ENCODE measurements around the gene CTDSPL. TPM values are rescaled to one million over a fixed set of nuclear protein-coding genes. Genes with fewer than 3 reads are reported as not detected.

The CTDSPL gene
- polyA plus RNA-seq, 1 of the 3 experiments (the other 2 are of a cell fraction) = 22.1 TPM

DNA sequence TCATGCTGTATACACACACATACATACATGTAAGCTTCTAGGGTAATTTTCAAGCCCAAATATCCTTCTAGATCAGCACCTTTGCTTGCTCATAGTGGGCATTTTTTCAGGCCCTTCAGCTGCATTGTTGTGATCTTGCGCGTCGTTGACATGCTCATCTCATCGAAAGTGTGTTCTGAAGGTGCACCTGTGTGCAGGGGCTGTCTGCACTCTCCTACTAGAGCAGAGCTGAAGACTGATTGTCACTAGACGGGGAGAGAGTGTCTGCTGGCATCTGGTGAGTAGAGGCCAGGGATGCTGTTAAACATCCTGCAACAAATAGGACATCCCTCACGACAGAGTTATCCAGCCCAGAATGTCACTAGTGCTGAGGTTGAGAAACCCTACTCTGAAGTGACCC, 93.2 kb downstream of the CTDSPL start:
- Histone ChIP-seq H3K4me3 (ENCODE audit: low read depth in 2 of 2, low read length in 1 of 2) (no peak overlapping the region), H3K9me3 (no peaks in the 10 kb centered on the region), H3K9me2 (no peaks in the 10 kb centered on the region), H4K20me1 (ENCODE audit: insufficient read depth) (no peaks in the 10 kb centered on the region), H3K9ac (no peak overlapping the region), H3K4me2 (no peak overlapping the region), H3K36me3 (replicated peaks in 1 of 2; ENCODE audit: control insufficient read depth in 1 of 2, insufficient read depth in 2 of 2, low read length in 1 of 2) (peaks cover 17 to 34% of the 10 kb centered on the region in 2 experiments), H2AFZ (ENCODE audit: low read depth) (no peak overlapping the region), H3K4me1 (ENCODE audit: control insufficient read depth in 1 of 2, insufficient read depth in 2 of 2, low read depth in 1 of 2, low read length in 1 of 2) (peaks cover 0 to 7% of the 10 kb centered on the region in 2 experiments; a peak in 2 of 4 replicates), H3F3A (replicated peaks; ENCODE audit: insufficient read depth) (no peaks in the 10 kb centered on the region), H3K79me2 (ENCODE audit: insufficient read depth) (0 out of 2 replicates have a peak, but pooled peaks cover 5% of the 10 kb centered on the region), H3K27ac (ENCODE audit: low read depth in 2 of 2, low read length in 1 of 2) (no peak overlapping the region), H3K27me3 (ENCODE audit: insufficient read depth) (no peaks in the 10 kb centered on the region)
- TF ChIP-seq USF1 (IDR thresholded peaks at IDR 0.05; ENCODE audit: borderline replicate concordance, low read depth) = no peak
- WGBS (ENCODE audit: low lambda C conversion rate) = 100% methylated on average over 5 of the region's 6 CpGs
- POLR2A ChIA-PET = no interaction called here
- no peak for DNase-seq
- CTCF ChIA-PET = interaction anchor here (0.8 to 3.2 kb wide), 3 partner anchors 13 to 99 kb away, joined by 3 to 13 read pairs (median 9); no protein-coding TSS in a partner anchor

- Histone ChIP-seq H3K9ac (no peak overlapping the region), H3K4me2 (no peak overlapping the region), H3K79me2 (ENCODE audit: insufficient read depth) (0 out of 2 replicates have a peak, but pooled peaks cover 5% of the 10 kb centered on the region), H3K4me3 (ENCODE audit: low read depth in 2 of 2, low read length in 1 of 2) (no peak overlapping the region), H3K36me3 (replicated peaks in 1 of 2; ENCODE audit: control insufficient read depth in 1 of 2, insufficient read depth in 2 of 2, low read length in 1 of 2) (peaks cover 11 to 24% of the 10 kb centered on the region in 2 experiments), H3K27me3 (ENCODE audit: insufficient read depth) (no peaks in the 10 kb centered on the region), H3K4me1 (ENCODE audit: control insufficient read depth in 1 of 2, insufficient read depth in 2 of 2, low read depth in 1 of 2, low read length in 1 of 2) (peaks cover 0 to 5% of the 10 kb centered on the region in 2 experiments; a peak in 2 of 4 replicates), H3K9me2 (no peaks in the 10 kb centered on the region), H4K20me1 (ENCODE audit: insufficient read depth) (no peaks in the 10 kb centered on the region), H3K9me3 (no peaks in the 10 kb centered on the region), H3K27ac (ENCODE audit: low read depth in 2 of 2, low read length in 1 of 2) (no peak overlapping the region), H3F3A (replicated peaks; ENCODE audit: insufficient read depth) (peaks cover under 1% of the 10 kb centered on the region), H2AFZ (ENCODE audit: low read depth) (no peak overlapping the region)
- POLR2A ChIA-PET = no interaction called here
- CTCF ChIA-PET = interaction anchor here (1.2 to 3.2 kb wide), 6 partner anchors 11 to 101 kb away, joined by 3 to 13 read pairs (median 5); no protein-coding TSS in a partner anchor
- DNase-seq = no peak
- 98% methylated on average over 3 of the region's 3 CpGs for WGBS (ENCODE audit: low lambda C conversion rate)
- TF ChIP-seq USF1 (IDR thresholded peaks at IDR 0.05; ENCODE audit: borderline replicate concordance, low read depth) (no peak), YY1 (IDR thresholded peaks at IDR 0.05; ENCODE audit: low read depth) (no peak), TEAD4 (IDR thresholded peaks at IDR 0.05; ENCODE audit: borderline replicate concordance, insufficient read depth) (no peak), NRF1 (IDR thresholded peaks at IDR 0.05; ENCODE audit: low read depth, low read length) (no peak), RCOR1 (IDR thresholded peaks at IDR 0.05; ENCODE audit: low read length) (no peak), PBX3 (IDR thresholded peaks at IDR 0.05) (no peak), EP300 (IDR thresholded peaks at IDR 0.05; ENCODE audit: borderline replicate concordance in 1 of 2, low read depth in 1 of 2, low read length in 1 of 2) (no peak), CHD2 (IDR thresholded peaks at IDR 0.05; ENCODE audit: low read length, partially characterized antibody) (no peak), ZBTB33 (IDR thresholded peaks at IDR 0.05; ENCODE audit: borderline replicate concordance, low read depth) (no peak)
- TF ChIP-seq, protein P1, sequence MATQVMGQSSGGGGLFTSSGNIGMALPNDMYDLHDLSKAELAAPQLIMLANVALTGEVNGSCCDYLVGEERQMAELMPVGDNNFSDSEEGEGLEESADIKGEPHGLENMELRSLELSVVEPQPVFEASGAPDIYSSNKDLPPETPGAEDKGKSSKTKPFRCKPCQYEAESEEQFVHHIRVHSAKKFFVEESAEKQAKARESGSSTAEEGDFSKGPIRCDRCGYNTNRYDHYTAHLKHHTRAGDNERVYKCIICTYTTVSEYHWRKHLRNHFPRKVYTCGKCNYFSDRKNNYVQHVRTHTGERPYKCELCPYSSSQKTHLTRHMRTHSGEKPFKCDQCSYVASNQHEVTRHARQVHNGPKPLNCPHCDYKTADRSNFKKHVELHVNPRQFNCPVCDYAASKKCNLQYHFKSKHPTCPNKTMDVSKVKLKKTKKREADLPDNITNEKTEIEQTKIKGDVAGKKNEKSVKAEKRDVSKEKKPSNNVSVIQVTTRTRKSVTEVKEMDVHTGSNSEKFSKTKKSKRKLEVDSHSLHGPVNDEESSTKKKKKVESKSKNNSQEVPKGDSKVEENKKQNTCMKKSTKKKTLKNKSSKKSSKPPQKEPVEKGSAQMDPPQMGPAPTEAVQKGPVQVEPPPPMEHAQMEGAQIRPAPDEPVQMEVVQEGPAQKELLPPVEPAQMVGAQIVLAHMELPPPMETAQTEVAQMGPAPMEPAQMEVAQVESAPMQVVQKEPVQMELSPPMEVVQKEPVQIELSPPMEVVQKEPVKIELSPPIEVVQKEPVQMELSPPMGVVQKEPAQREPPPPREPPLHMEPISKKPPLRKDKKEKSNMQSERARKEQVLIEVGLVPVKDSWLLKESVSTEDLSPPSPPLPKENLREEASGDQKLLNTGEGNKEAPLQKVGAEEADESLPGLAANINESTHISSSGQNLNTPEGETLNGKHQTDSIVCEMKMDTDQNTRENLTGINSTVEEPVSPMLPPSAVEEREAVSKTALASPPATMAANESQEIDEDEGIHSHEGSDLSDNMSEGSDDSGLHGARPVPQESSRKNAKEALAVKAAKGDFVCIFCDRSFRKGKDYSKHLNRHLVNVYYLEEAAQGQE (IDR thresholded peaks at IDR 0.05; ENCODE audit: low read depth, low read length) = no peak
- TF ChIP-seq, protein P2, sequence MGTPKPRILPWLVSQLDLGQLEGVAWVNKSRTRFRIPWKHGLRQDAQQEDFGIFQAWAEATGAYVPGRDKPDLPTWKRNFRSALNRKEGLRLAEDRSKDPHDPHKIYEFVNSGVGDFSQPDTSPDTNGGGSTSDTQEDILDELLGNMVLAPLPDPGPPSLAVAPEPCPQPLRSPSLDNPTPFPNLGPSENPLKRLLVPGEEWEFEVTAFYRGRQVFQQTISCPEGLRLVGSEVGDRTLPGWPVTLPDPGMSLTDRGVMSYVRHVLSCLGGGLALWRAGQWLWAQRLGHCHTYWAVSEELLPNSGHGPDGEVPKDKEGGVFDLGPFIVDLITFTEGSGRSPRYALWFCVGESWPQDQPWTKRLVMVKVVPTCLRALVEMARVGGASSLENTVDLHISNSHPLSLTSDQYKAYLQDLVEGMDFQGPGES (IDR thresholded peaks at IDR 0.05; ENCODE audit: low read depth, low read length) = no peak
These were observed 94.4 kb downstream of the CTDSPL start for GRCh38 chr3:37955918-37956707.

All from SK-N-SH (cell line).